Stimulated activated CD4-positive, alpha-beta T cell treated with anti-CD3 and anti-CD28 coated beads, Interleukin-12 subunit alpha, Interleukin-12 subunit beta, amount 100 ng/mL, for 24 hours (primary cell): ENCODE measurements around the gene UNC79.

Experiments
- DNase-seq, 2 experiments: peaks; one replicate each; pipeline ENCODE4 v3.0.0-alpha.2; 2020; ENCODE audit warnings: low read depth in 2 of 2

Gene UNC79

DNA sequence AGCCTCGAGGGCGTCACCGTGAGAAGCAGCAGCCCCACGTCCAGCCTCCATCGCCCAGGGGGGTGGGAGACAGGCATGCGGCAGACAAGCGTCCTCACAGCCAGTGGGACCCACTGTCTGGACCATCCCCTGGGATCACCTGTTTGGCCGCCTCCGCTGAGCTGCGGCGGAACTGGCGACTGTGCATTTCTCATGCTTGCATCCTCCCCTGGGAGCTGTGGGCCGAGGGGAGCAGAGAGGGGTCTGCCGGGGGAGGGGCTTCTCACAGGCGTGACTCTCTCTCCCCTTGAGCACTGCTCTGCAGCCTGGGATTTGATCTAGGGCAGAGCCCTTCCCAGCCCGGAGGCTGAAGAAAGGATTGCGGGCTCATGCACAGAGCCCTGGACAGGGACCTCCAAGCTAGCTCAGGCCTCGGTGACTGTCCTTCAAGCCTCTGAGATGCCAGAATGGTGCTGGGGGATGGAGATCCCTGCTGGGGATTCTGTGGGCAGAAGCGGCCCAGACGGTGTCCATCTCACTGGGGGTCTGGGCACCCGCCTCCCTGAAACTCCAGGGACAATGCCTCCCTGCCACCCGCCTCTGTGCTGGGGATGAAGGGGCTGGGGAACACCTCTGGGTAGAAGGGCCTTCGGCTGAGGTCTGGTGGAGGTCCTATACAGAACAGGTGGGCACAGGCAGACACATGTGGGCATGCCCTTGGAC, 296.5 kb downstream of the UNC79 start:
- DNase-seq: no peak

DNA sequence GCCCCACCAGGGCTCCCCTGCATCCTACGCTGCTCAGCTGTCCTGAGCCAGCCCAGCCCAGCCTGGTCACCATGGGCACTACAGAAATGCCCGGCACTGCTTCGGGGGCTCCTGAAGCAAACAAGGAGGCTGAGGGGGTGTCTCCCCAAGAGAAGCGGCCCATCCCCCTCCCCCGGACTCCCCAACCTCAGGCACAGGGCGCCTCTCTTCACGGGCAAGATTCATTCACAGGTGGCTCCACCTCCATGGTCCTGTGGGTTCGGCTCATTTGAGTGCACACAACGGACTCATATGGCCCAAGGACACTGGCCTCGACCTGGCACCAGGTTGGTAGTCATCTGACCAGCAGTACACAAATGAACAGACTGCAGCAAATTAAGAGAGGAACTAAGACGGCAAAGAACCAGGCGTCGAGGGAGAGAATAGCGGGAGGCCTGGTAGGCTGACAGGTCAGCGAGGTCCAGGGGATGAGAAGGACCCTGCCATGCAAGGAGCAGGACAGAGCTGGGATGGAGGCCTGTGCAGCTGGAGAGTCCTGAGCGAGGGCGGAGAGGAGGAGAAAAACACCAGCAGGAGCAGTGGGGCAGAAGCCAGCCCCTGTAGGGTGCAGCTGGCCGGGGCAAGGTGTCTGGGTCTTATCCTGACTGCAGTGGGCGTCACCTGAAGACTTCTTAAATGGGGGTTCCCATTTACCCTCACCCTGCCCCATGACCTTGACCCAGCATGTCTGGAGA, 297.3 kb downstream of the UNC79 start:
- DNase-seq: no peak

DNA sequence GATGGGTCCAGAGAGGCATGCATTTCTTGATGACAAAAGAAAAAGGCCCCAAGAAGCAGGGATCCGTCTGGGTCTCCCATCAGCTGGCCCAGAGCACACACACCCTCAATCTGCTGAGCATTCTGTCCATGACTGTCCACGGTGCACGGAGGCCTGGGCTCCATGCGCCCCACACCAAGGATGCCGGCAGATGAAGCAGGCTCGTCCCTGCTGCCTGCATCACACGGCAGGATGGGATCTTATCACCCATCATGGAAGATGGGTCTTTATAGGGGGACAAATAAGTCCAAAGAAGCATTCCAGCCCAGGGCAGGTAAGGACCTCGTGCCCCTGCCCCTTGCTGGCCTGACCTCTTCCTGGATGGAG, 297.9 kb downstream of the UNC79 start:
- no peak for DNase-seq

DNA sequence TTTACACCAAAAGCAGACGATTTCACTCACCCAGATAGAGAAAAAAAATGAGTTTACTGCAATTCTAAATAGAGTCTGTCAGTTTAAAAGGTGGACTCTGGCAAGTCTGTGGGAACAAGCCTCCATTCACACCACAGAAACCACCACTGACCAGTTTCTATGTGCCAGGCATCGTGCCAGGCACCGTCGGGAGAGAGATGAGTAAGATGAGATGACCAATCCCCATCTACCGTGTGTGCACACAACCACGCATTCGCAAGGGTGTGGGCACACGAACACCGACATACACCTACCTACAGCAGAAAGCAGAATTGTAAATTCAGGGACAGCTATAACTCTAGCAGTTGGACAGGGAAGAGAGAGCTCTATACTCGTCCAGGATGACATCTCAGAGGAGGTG, 299.3 kb downstream of the UNC79 start:
- no peak for DNase-seq

DNA sequence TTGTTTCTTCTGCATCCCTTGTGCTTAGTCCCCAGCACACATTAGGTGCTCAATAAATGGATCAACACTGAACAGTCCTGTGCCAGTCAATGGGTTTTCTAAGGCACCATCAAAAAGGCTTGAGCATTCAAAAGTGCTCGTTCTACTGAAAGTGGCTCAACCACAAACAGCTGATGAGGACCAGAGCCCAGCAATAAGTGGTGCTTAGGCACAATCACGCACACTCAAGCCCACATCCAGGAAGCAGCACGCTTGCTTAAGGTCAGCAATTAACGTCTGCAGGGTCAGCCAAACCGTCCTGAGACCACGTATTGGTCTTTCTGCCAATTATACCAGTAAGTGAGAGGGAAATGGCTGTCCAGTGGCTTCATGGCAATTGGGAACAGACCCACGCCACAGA, 301.0 kb downstream of the UNC79 start:
- no peak for DNase-seq

DNA sequence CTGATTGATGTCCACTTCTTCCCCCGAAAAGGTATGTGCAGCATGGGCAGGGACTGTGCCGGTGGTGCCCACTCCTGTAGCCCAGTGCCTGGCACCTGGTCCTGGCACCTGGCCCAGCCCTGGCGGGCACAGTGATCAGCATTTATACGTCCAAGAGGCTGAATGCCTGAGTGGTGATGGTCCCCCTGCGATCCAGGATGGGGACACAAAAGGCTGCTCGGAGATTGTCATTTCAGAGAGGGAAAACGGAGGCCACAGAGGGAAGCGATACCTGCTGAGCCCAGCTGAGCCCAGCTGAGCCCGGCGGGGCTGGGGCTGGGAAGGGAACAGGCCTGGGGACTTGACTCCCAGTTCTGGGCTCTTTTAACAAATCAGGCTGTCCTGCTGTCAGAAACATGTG, 301.8 kb downstream of the UNC79 start:
- DNase-seq: no peak

DNA sequence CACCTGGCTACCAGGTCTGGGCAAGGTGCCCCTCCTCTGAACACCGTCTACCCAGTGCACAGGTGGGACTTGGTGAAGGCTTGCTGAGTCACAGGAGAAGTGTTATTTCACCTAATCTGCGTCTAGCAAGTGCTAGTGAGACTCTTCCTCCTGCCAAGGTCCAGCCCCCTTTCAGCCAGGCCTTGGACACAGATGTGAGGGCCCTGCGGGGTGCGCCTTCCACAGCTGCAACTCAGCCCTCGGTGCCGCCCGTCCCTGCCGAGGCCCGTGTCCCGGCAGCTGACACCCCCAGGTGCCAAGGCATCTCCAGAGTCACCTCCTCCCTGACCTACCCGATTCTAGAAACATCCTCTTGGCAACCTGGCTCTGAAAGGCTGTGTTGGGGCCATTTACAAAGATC, 302.5 kb downstream of the UNC79 start:
- DNase-seq: no peak

DNA sequence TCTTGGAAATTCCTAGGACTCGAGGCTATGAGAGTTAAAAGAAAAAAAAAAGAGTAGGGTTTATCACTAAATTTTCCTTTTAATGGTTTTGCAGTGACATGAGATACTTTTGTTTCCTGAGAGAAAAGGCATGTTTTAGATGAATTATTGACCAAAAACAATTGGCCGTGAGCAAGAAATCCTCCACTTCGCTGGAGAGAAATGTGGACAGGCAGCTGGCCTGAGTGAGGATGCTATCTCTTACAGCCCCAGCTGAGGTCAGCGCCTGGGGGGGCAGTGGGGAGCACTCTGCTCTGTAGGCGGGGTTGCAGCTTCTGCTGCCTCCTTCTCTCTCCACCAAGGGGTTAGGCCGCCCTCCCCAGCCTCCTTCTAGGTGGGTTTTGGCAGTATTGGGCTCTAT, 302.9 kb downstream of the UNC79 start:
- DNase-seq: no peak

DNA sequence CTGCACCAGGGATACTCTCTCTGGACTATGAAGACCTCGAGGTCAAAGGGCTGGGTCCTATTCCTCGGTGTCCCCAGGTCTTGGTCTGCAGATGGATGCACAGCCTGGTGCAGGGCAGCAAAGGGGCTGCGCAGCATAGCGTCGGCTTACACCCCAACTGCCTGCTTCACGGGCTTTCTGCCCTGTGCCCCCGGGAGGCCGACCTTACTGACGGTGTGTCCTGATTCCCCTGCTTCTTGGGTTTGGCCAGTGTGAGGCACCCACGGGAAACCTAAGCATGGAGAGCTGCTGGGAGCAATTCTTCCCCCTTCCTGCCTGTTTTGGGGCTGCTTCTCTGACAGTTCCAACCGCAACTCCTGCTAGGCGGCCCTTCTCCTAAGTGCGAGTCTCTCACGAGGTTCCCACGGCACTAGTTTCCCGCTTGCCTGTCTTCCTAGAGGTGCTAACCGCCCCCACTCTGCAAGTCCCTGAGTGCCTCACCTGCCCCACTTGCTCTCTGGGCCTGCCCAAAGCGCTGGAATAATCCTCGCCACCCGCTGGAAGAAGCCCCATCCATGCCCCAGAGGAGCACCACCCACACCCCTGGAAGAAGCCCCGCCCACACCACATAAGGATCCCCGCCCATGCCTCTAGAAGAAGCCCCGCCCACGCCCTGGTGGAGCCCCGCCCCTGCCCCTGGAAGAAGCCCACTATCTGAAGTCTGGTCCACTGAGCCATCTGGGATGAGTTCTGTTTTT, 303.5 kb downstream of the UNC79 start:
- no peak for DNase-seq

DNA sequence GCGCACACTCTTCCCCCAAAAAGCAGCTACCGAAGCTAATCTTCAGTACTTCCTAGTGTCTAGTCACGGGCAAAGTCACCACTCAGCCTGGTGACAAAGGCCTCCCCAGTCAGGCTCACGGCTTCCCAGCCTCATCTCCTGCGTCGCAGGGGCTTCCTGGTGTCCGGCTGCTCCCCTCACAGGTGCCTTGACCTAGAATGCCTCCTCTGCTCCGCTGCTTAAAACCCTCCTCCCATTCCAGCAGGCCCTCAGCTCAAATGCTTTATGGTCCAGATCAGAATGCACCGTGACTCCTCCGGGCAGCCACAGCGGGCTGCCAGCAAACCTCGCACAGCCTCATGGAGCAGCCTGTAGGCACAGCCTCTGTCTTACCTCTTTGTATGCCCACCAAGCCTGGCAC, 304.5 kb downstream of the UNC79 start:
- DNase-seq: no peak

DNA sequence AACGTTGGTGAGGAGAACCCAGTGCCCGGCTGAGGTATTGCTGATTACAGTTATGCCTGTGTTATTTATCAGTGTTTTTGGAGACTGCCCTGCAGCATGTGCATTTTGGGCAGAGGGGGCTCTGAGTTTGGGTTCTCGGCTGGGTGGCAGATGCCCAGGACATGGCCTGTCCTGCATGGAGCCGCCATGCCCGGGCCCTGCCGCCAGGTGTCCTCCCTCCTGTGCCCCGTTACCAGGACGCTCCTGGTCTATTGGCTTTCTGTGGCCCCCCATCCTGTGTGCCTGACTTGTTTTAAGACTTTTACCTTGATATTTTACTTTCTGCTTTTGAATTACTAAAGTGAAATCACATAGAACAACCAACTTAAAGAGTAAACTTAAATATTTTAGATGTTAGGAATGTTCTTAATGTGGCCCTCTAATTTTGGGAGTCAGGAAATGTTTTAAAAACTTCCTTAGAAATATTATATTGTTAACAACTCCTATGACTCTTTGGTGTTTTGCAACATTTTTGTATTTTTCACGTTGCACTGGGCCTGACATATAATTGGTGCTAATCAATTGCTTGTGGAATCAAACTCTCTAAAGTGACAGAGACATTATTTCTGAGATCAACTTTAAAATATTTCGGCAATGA, 305.8 kb downstream of the UNC79 start:
- no peak for DNase-seq

DNA sequence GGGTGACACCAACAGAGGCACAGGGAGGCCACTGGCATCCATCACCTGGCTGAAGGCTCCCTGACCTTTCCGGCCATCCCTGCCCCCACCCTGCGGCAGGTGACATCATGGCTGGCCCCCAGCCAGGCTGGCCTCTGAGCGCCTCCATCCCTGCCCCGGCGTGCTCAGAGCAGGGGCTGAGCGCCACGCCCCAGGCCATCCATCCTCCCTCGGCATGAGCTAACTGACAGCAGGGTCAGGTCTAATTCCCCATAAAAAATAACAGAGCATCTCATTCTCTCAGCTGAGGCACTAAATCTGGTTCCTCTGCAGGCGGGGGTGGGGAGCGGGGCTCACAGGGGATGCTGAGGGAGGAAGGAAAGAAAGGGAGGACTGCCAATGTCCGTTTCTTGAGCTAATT, 306.9 kb downstream of the UNC79 start:
- DNase-seq: no peak

DNA sequence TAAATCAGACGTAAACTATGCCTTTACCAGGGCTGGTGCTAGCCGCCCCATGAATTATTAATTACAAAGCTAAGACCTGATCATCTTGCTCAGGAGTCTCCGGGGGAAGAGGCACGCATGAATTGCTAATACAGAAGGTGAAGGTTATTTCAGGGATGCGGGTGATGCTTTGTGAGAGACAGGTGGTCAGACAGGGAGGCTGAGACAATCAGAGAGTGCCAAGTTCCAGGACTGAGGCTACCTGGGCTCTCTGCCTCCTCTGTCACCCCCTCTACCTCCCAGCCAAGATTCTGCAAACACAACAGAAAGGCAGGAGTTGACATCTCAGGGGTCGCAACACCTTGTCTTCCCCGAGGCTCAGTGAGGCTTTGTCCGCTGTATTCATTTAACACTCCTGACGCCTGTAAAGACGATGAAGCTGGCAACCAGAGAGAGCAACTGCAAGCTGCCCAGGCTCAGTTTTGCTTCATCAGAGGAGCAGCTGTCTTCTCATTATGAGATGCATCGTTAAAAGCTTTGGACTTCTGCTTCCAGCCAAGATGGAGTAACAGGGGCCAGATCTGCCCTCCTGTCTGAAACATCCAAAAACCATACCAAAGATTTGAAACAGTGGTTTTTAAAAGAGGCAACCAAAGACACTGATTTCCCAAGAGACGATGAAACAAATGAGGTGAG, 311.0 kb downstream of the UNC79 start:
- DNase-seq: no peak

DNA sequence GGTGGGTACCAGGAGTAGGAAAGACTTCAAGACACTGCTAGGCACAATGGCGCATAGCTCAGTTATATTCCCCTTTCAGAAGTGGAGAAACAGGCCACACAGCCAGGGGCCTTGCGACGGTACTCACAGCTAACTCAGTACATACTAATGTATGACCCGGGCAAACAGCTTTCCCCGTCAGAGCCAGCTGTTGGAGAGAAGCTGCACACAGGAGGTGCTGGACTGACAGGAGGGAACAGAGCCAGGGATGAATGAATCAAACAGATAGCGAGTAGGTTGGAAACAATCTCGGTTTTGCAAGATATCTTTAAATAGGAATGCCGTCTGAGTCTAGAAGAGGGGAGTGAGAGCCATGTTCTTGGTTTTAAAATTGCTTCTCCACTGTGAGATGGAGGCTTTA, 312.0 kb downstream of the UNC79 start:
- DNase-seq: no peak

DNA sequence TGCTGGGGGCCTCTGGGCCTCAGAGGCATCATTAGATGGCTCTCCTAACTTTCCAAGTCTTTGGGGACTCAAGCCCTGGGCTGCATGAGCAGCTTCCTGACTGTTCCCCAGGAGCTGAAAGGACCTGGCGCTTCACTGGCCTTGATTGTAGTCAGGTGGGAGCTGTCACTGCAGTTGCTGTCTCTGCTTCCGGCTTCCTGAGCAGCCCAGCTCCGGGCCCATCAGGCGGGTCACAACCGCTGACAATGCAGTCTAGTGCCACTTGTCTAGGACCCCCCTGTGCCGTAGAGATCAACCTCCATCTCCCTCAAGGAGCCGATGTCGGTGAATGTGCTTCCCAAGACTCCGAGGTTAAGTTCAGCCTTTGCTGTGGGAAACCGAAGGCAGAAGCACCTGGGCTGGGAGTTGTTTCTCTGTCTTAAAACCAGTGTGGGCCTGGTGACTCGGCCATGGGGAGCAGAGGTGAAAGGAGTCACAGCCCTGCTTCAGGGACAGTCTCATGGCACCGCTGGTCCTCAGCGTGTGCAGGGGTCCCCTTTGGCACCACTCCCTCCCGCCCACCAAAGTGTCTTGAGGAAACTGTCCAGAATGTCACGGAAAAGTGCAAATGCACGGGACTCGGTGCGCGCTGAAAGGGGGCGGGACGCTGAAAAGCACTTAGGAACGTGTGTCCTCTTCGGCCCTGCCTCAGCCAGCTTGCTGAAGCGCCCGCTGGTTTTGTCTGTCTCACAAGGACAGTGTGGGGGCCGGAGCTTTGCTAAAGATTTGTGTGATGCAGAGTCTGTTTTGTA, 312.7 kb downstream of the UNC79 start:
- no peak for DNase-seq

DNA sequence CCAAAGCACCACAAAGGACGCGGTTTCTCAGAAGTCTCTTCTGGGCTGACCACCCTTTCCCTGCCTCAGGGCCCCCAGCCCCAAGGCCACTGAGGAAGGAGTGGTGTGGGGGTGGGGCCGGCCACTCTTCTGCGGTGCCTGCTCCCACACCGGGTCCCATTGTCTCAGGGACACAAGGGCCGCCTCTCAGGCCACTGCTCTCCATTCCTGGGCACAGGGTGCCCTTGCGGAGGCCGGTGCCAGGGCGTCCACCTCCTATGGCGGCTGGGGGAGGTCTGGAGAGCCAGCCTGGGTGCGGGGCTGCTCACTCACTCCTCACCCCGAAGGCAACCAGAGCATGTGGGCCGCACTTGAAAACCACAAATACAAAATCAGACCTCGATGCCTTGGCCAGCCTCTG, 313.4 kb downstream of the UNC79 start:
- no peak for DNase-seq

DNA sequence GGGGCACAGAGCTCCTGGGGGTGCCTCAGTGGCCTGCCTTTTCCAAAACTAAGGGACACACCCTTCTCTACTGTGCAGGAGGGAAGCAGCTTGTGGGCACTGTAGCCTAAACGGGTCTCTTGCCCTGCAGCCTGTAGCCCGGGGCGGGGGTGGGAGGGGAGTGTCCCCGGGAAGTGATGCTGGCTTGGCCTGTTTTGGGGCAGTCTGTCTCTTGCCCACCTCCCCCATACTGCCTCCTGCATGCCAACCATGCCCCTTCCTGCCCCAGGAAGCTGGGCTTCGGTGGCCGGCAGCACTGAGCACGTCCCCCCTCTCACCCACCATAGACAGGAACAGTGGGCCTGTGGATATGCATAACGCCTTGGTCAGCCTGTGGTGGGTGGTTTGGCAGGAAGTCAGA, 314.1 kb downstream of the UNC79 start:
- DNase-seq: no peak

DNA sequence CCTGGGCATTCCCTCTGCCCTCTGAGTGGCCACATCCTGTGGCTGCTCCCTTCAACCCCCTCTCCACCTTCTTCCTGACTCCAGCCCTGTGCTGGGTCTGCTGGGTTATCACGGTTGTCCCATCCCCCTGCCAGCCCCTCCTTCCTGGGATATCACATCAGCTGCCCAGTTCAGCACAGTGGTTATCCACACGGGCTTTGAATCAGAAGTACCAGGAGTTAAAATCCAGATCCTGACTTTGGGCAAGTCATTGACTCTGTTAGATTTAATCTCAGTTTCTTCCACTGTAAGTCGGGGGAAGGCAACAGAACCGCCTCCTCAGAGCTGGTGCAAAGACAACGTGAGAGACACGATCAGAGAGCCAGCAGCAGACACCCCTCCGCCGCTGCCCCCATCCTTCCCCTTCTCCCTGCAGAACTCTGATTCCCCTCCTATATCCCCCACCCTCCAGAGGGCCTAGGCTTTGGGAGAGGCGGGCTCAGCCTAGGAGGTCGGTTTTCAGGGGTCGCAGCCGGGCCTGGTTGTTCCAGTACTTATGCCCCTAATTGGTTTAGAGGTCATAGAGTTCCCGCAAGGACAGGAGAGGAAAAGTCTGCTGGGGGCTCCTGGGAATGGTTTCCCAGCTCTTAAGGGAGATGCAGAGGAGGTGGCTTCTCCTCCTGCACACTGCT, 315.0 kb downstream of the UNC79 start:
- no peak for DNase-seq

DNA sequence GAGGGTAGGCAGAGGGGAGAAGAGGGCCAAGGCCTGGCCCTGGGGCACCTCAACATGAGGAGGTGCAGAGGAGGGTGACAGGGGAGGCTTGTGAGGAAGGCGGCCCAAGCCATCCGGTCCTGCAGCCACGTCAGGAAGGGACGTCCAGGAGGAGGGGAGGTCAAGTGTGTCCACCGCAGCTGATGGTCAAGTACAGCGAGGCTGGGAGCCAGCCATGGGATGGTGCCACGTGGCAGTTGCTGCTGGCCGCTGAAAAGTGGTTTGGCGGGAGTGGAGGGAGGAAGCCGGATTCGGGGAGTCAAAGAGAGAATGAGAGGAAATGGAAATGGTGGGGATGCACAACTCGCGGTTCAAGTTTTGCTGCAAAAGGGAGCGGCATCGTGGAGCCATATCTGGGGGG, 316.4 kb downstream of the UNC79 start:
- no peak for DNase-seq

DNA sequence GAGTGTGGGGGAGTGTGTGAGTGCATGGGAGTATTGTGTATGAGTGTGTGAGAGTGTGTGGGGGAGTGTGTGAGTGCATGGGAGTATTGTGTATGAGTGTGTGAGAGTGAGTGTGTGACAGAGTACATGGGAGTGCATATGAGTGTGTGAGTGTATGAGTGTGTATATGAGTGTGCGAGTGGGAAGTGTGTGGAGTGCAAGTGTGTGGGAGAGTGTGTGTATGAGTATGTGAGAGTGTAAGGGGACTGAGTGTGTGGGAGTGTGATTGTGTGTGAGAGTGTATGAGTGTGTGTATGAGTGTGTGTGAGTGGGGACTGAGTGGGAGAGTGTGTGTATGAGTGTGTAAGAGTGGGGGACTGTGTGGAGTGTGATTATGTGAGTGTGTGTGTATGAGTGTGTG, 316.8 kb downstream of the UNC79 start:
- no peak for DNase-seq
